Heart right ventricle (tissue), 16 donors: Measurements from ENCODE around the gene DNAJB1. TPM values are rescaled to one million over a fixed set of nuclear protein-coding genes. Genes with fewer than 3 reads are reported as not detected.

ENCODE experiments used
- ATAC-seq, 8 donors: fragments of 200-7000 bp; cut with Tn5 transposase; one replicate each; pipeline ENCODE4 v1.9.1; 2020; ENCODE audit warnings: mild to moderate bottlenecking in 8 of 8, moderate library complexity in 8 of 8, moderate number of reproducible peaks in 1 of 8
- DNase-seq, 2 donors: peaks; one replicate each; pipeline ENCODE4 v3.0.0-alpha.2; 2020
- H3K27ac ChIP-seq, 10 donors: fragments of 200-600 bp; sonication (generic) in 2 of 10; one replicate each; pipeline versions ENCODE4 v1.5.0 to v1.8.0; 2020 to 2022; ENCODE audit warnings: mild to moderate bottlenecking in 3 of 10
- H3K27me3 ChIP-seq, 7 donors: fragments of 200-600 bp; one replicate each; pipeline ENCODE4 v1.8.0; 2021 to 2022; ENCODE audit warnings: mild to moderate bottlenecking in 2 of 7
- H3K36me3 ChIP-seq, 9 donors: fragments of 200-600 bp; sonication (generic) in 1 of 9; one replicate each; pipeline versions ENCODE4 v1.5.0 to v1.8.0; 2020 to 2022; ENCODE audit warnings: mild to moderate bottlenecking in 2 of 9
- H3K4me1 ChIP-seq, 9 donors: fragments of 200-600 bp; sonication (generic) in 1 of 9; one replicate each; pipeline versions ENCODE4 v1.5.0 to v1.8.0; 2020 to 2022; ENCODE audit warnings: mild to moderate bottlenecking in 4 of 9
- H3K4me3 ChIP-seq, 10 donors: fragments of 200-600 bp; sonication (generic) in 2 of 10; one replicate each; pipeline versions ENCODE4 v1.5.0 to v1.8.0; 2020 to 2022; ENCODE audit warnings: mild to moderate bottlenecking in 7 of 10, moderate library complexity in 2 of 10
- H3K9me3 ChIP-seq, 11 donors: fragments of 200-600 bp in 10 of 11; sonication (generic) in 2 of 11; one replicate each; pipeline versions ENCODE4 v1.5.0 to v1.8.0; 2013 to 2022; ENCODE audit warnings: mild to moderate bottlenecking in 2 of 11, control low read depth in 1 of 11, moderate library complexity in 1 of 11
- WGBS, 2 donors: extraction: QIAGEN DNeasy Blood & Tissue Kit; methylation state at CpG; one replicate each; pipeline ENCODE4 v1.1.7; 2013; ENCODE audit warnings: inconsistent platforms in 1 of 2; 5-methylcytosine and 5-hydroxymethylcytosine counted together
- intact Hi-C, 10 donors: fragments of 100-400 bp; cut with DNase I; formaldehyde crosslinking; loops; one replicate each; pipeline versions ENCODE4 v1.11.1 to v1.14.2; 2022
- polyA plus RNA-seq, 2 donors: library from polyadenylated mRNA; stranded (reverse); fragments of 200-250 nt; gene quantifications; one replicate each; pipeline ENCODE4 v1.2.3, GENCODE V29; 2013
- total RNA-seq, 10 donors: library from RNA; stranded (reverse); fragmentation: NEBNext Ultra II Directional in 3 of 10; extraction: Animal tissue kit (Norgen Biotek cat#: 25700) in 3 of 10; gene quantifications; one replicate each; pipeline versions ENCODE4 v1.2.1 to v1.2.4, GENCODE V29; 2021 to 2023
- TF ChIP-seq, protein P1 (sequence below), 9 donors: fragments of 200-600 bp; sonication (generic) in 2 of 9; IDR thresholded peaks; one replicate each; pipeline versions ENCODE4 v1.5.0 to v1.8.0; 2021 to 2022; ENCODE audit warnings: antibody characterized with exemption in 9 of 9, mild to moderate bottlenecking in 5 of 9, moderate library complexity in 1 of 9
- donor health status: Arrhythmogenic right ventricular cardiomyopathy.
- donor health status: ischemic (EF 13 %, LVEDD 7.1; RV severe dilation, severe dysfunction).
- donor health status: healthy with polysubstance abuse.
- donor health status: DM: no; HTN: yes; CAD: no.
- donor health status: DM: no; HTN: no; CAD: no.
- donor health status: ischemic (EF 25% LVEDD 6.9; RV normal size, moderate dysfunction).
- donor health status: ischemic (EF 25% LVEDD 5.7; RV mildly dilated, moderate dysfunction).
- donor health status: healthy.
- donor health status: DM: yes; HTN: yes; CAD: no.
- donor health status: Ischemic cardiomyopathy.
- donor health status: ischemic (EF 35%, LVEDD 5.7; RV mildly dilated, moderate dysfunction).
- donor health status: nonischemic (EF 11% LVEDD 7.7; RV severe dilation, severe dysfunction).
- donor health status: DM: yes; HTN: yes; CAD: no.
- donor health status: PGD.
- donor health status: ischemic (EF 29% LVEDD 5.4; RV normal size, mild dysfunction).
- donor health status: nonischemic (EF 23%, LVEDD 6.1; RV moderate dilation, normal function).

The DNAJB1 gene
- total and polyA plus RNA-seq, 12 donors: 23.6 to 99.0 (median 44.6) TPM

- no peak for ATAC-seq
- no peak for DNase-seq
These were observed 15.7 kb downstream of the DNAJB1 start for GRCh38 chr19:14502334-14503092.

DNA sequence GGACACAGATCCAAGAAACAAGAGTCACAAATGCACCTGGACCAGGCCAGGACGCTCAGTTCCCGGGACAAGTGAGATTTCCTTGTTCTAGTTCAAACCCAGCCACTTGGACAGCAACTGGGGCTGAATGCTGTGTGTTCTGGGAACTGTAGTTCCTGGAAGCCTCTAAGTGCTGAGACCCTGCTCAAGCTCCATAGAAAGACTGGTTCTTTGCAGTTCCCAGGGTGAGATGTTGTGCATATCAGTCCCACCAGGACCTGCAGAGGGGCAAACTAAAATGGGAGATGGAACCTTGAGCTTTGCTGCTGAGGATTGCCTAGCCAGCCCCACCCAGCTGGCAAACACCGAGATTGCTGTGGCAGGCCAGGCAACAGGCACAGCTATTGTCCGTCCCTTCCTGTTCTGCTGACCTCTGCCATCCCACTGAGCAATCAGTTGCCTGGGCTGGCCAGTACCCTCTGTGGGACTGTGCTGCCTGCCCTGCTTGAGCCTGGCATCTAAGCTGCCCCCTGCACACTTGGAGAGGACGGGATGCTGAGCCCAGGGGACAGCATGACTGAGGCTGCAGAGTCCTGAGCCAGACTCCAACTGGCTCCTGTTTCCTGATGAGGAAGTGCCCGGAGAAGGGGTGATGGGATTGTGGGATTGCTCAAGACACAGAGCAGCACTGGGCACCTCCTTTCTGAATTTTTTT, 20.8 kb downstream of the DNAJB1 start:
- no peaks in the 10 kb centered on the region for H3K9me3 ChIP-seq
- H3K27ac ChIP-seq: peak overlapping the region in 7 of 10 donors; percentile 20 to 81 (median 79)
- H3K36me3 ChIP-seq: peaks cover 0 to 8% (median 0%) of the 10 kb centered on the region in 9 donors
- 38 to 60% methylated on average over 6 of the region's 6 CpGs for WGBS, 2 donors
- H3K27me3 ChIP-seq: no peaks in the 10 kb centered on the region
- DNase-seq: peak in 1 of 2 donors; percentile 22
- H3K4me3 ChIP-seq: no peak overlapping the region
- H3K4me1 ChIP-seq: peaks cover 3 to 36% (median 27%) of the 10 kb centered on the region in 9 donors
- TF ChIP-seq, protein P1, sequence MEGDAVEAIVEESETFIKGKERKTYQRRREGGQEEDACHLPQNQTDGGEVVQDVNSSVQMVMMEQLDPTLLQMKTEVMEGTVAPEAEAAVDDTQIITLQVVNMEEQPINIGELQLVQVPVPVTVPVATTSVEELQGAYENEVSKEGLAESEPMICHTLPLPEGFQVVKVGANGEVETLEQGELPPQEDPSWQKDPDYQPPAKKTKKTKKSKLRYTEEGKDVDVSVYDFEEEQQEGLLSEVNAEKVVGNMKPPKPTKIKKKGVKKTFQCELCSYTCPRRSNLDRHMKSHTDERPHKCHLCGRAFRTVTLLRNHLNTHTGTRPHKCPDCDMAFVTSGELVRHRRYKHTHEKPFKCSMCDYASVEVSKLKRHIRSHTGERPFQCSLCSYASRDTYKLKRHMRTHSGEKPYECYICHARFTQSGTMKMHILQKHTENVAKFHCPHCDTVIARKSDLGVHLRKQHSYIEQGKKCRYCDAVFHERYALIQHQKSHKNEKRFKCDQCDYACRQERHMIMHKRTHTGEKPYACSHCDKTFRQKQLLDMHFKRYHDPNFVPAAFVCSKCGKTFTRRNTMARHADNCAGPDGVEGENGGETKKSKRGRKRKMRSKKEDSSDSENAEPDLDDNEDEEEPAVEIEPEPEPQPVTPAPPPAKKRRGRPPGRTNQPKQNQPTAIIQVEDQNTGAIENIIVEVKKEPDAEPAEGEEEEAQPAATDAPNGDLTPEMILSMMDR (IDR thresholded peaks at IDR 0.05): no peak
- intact Hi-C loops: loop anchor here in 1 of 10 donors (2.0 kb wide), 1 partner anchor 19 kb away; no protein-coding TSS in a partner anchor
- ATAC-seq: peak in 1 of 8 donors; percentile 2

More at GRCh38 chr19:14502334-14503092, 15.7 kb downstream of the DNAJB1 start:
- peaks cover 0 to 4% (median 0%) of the 10 kb centered on the region in 7 donors for H3K27me3 ChIP-seq
- no peaks in the 10 kb centered on the region for H3K9me3 ChIP-seq
- no peak overlapping the region for H3K4me3 ChIP-seq
- H3K27ac ChIP-seq: no peak overlapping the region
- 81 to 82% methylated on average over 11 of the region's 11 CpGs for WGBS, 2 donors
- no peaks in the 10 kb centered on the region for H3K36me3 ChIP-seq
- TF ChIP-seq, protein P1 (IDR thresholded peaks at IDR 0.05): no peak
- peaks cover 0 to 13% (median 2%) of the 10 kb centered on the region in 9 donors for H3K4me1 ChIP-seq
- intact Hi-C loops: no loop called here

GRCh38 chr19:14496834-14497227, 21.4 kb downstream of the DNAJB1 start:
- peaks cover 3 to 36% (median 27%) of the 10 kb centered on the region in 9 donors for H3K4me1 ChIP-seq
- TF ChIP-seq, protein P1 (IDR thresholded peaks at IDR 0.05): no peak

More at GRCh38 chr19:14496834-14497227, 21.4 kb downstream of the DNAJB1 start:
- peaks cover 0 to 13% (median under 1%) of the 10 kb centered on the region in 9 donors for H3K36me3 ChIP-seq
- ATAC-seq: no peak
- intact Hi-C loops: loop anchor here in 2 of 10 donors (1.0 to 2.0 kb wide), 2 partner anchors 20 to 21 kb away; partner anchors contain the start of gene DNAJB1 (in 1 of the 2)
- H3K27ac ChIP-seq: peak overlapping the region in 9 of 10 donors; percentile 36 to 81 (median 79)
- H3K4me3 ChIP-seq: peak overlapping the region in 9 of 10 donors; percentile 20 to 93 (median 82)
- DNase-seq: no peak
- no peaks in the 10 kb centered on the region for H3K9me3 ChIP-seq
- no peaks in the 10 kb centered on the region for H3K27me3 ChIP-seq
- 28 to 35% methylated on average over 7 of the region's 7 CpGs for WGBS, 2 donors
